Lower leg skin (tissue), 4 donors: ENCODE data around the gene SMPDL3B. TPM values are rescaled to one million over a fixed set of nuclear protein-coding genes. Genes with fewer than 3 reads are reported as not detected.

Experiments used
- DNase-seq, 2 donors: peaks; one replicate each; pipeline ENCODE4 v3.0.0-alpha.2; 2019; ENCODE audit warnings: low spot score in 2 of 2
- H3K4me3 ChIP-seq: fragments of 200-600 bp; sonication (generic); 2 replicates; pipeline ENCODE4 v1.5.1; 2017; ENCODE audit warnings: mild to moderate bottlenecking, low read depth; ENCODE audit not compliant: poor library complexity, severe bottlenecking
- POLR2A ChIP-seq, 2 donors: fragments of 450-650 bp; IDR thresholded peaks; one replicate each; pipeline ENCODE4 v1.6.1; 2016 to 2017; ENCODE audit warnings: antibody characterized with exemption in 2 of 2, mild to moderate bottlenecking in 1 of 2, moderate library complexity in 1 of 2
- WGBS, 2 donors: methylation state at CpG; one replicate each; pipeline ENCODE4 v1.1.5; 2018; 5-methylcytosine and 5-hydroxymethylcytosine counted together
- intact Hi-C: fragments of 100-400 bp; cut with DNase I; formaldehyde crosslinking; loops from one replicate; pipeline ENCODE4 v1.15.0; 2023; ENCODE audit warnings: low total_unique reads
- total RNA-seq, 4 donors: library from RNA; depleted of rRNA; stranded (reverse); fragments of >200 nt; gene quantifications; one replicate each; pipeline ENCODE4 v1.1.0, GENCODE V29; 2016
- TF ChIP-seq, protein P1 (sequence below), 3 donors: fragments of 450-650 bp; IDR thresholded peaks; one replicate each; pipeline ENCODE4 v1.5.1; 2016; ENCODE audit warnings: antibody characterized with exemption in 3 of 3, mild to moderate bottlenecking in 3 of 3, moderate library complexity in 2 of 3

The SMPDL3B gene
- total RNA-seq, 4 donors from 2014 or later, result 0.55 to 3.5 (median 2.1) TPM

DNA sequence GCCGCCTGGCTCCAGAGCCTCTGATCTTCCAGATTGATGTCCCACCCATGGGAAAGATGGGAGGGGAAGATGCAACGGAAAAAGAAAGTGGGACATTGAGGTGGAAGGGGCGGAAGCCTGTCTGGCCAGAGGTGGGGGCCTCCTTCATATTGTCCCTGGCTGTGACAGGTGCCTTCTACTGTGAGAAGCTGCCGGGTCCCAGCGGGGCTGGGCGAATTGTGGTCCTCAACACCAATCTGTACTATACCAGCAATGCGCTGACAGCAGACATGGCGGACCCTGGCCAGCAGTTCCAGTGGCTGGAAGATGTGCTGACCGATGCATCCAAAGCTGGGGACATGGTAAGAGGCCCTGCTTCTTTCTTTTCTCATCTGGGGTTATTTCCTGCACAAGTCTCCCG is 19.4 kb downstream of the SMPDL3B start:
- H3K4me3 ChIP-seq, result no peak overlapping the region
- DNase-seq, result no peak
- intact Hi-C loops, result no loop called here
- TF ChIP-seq, protein P1, sequence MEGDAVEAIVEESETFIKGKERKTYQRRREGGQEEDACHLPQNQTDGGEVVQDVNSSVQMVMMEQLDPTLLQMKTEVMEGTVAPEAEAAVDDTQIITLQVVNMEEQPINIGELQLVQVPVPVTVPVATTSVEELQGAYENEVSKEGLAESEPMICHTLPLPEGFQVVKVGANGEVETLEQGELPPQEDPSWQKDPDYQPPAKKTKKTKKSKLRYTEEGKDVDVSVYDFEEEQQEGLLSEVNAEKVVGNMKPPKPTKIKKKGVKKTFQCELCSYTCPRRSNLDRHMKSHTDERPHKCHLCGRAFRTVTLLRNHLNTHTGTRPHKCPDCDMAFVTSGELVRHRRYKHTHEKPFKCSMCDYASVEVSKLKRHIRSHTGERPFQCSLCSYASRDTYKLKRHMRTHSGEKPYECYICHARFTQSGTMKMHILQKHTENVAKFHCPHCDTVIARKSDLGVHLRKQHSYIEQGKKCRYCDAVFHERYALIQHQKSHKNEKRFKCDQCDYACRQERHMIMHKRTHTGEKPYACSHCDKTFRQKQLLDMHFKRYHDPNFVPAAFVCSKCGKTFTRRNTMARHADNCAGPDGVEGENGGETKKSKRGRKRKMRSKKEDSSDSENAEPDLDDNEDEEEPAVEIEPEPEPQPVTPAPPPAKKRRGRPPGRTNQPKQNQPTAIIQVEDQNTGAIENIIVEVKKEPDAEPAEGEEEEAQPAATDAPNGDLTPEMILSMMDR (IDR thresholded peaks at IDR 0.05), result no peak
- TF ChIP-seq POLR2A (IDR thresholded peaks at IDR 0.05), result no peak
- 93% methylated on average over 10 of the region's 10 CpGs for WGBS, 2 donors

DNA sequence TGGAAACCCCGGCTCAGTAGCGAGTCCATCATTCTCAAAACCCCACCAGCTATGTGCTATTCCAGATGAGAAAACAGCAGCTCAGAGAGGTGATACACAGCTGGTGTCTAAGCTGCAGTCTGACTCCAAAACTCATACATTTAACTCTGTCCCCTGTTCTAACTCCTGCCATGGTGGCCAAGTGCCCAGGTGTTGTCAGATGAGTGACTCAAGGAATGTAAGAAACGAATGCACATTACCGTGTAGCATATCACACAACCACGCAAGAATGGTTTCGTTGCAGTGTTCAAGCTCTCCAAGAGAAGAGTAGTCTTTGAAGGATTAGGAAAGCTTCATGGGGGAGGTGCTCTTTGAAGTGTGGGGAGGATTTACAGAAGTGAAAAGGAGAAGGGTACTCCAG is 20.3 kb downstream of the SMPDL3B start:
- WGBS, 2 donors, result 79 to 84% methylated on average over 6 of the region's 6 CpGs
- H3K4me3 ChIP-seq, result no peak overlapping the region
- no peak for DNase-seq
- TF ChIP-seq, protein P1 (IDR thresholded peaks at IDR 0.05), result no peak
- intact Hi-C loops, result no loop called here

DNA sequence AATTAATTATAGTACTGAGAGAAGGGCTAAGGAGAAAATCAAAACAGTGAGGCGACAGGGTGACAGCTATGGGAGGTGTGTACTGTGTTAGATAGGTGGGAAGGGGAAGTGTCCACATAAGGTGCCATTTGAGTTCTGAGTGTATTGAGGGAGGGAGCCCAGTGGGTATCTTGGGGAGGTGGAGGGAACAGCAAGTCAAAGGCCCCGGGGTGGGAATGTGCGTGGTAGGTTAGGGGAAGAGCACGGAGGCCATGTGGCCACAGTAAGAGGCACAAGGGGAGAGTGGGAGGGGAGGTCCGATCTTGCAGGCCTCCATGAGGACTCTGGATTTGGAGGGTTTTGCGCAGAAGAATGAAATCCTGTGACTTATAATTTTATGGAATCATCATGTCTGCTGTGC is 22.0 kb downstream of the SMPDL3B start:
- intact Hi-C loops, result no loop called here
- H3K4me3 ChIP-seq, result no peak overlapping the region
- DNase-seq, result no peak
- 84 to 92% methylated on average over 6 of the region's 6 CpGs for WGBS, 2 donors
- TF ChIP-seq, protein P1 (IDR thresholded peaks at IDR 0.05), result no peak
- TF ChIP-seq POLR2A (IDR thresholded peaks at IDR 0.05), result no peak

DNA sequence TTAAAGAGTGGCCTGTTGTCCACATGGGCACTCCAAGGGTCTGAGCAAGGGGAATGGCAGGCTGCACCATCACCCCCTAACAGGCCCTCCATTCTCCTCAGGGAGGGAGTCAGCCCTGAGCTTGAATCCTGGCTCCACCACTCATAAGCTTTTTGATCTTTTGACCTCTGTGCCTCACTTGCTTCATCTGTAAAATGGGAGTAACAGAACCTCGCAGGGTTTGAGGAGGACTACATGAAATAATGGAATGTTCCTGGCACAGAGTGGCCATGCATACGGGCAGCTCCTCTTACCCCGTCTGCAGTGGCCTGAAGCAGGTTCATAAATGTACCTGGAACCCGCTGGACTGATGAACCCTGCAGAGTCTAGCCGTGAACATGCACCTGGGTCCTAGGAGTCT is 22.9 kb downstream of the SMPDL3B start:
- H3K4me3 ChIP-seq, result no peak overlapping the region
- no peak for TF ChIP-seq POLR2A (IDR thresholded peaks at IDR 0.05)
- no peak for DNase-seq
- intact Hi-C loops, result no loop called here
- WGBS, 2 donors, result 91 to 94% methylated on average over 5 of the region's 5 CpGs

DNA sequence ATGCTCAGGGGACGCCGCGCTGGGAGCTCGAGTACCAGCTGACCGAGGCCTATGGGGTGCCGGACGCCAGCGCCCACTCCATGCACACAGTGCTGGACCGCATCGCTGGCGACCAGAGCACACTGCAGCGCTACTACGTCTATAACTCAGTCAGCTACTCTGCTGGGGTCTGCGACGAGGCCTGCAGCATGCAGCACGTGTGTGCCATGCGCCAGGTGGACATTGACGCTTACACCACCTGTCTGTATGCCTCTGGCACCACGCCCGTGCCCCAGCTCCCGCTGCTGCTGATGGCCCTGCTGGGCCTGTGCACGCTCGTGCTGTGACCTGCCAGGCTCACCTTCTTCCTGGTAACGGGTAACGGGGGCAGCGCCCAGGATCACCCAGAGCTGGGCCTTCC is 23.7 kb downstream of the SMPDL3B start:
- TF ChIP-seq POLR2A (IDR thresholded peaks at IDR 0.05), result no peak
- TF ChIP-seq, protein P1 (IDR thresholded peaks at IDR 0.05), result no peak
- no peak overlapping the region for H3K4me3 ChIP-seq
- intact Hi-C loops, result no loop called here
- 94 to 95% methylated on average over 26 of the region's 26 CpGs for WGBS, 2 donors
- no peak for DNase-seq

DNA sequence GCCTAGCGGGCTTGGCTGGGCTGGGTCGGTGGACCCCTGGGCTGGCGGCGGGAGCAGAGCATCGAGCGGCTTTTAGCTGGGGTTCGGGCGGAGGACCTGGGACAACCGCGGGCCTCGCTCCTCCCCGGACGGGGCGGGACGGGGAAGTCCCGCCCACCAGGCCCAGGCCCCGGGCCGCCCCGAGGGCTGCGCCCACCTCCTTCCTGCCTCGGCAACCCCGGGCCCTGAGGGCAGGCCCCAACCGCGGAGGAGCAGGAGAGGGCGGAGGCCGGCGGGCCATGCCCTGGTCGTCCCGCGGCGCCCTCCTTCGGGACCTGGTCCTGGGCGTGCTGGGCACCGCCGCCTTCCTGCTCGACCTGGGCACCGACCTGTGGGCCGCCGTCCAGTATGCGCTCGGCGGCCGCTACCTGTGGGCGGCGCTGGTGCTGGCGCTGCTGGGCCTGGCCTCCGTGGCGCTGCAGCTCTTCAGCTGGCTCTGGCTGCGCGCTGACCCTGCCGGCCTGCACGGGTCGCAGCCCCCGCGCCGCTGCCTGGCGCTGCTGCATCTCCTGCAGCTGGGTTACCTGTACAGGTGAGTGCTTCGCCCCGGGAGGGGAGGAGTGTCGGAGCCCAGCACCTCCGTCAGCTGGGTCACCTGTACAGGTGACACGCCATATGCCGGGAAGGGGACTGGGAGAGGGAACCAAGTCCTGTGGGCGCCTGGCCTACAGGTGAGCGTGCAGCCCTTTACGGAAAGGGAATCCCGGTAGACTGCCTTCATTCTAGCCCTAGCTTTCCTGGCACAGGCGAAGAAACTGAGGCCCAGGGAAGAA is 25.2 kb downstream of the SMPDL3B start, which contains the start of gene XKR8:
TSS of gene XKR8 (plus strand) at position 182 of the 812 bp plus-strand sequence. CDS start at position 279, 97 bp downstream.
- DNase-seq, result peak; percentile 52 to 95
- intact Hi-C loops, result no loop called here

More for the DNA sequence above, 25.2 kb downstream of the SMPDL3B start, which contains the start of gene XKR8:
- TF ChIP-seq, protein P1 (IDR thresholded peaks at IDR 0.05), result no peak
- no peak for TF ChIP-seq POLR2A (IDR thresholded peaks at IDR 0.05)
- H3K4me3 ChIP-seq, result peak within 1 kb of the TSS; percentile 52
- 3 to 5% methylated on average over 31 to 40 of the region's 68 CpGs for WGBS, 2 donors
